K562 (cell line): ENCODE measurements around the gene IL1RAPL2. TPM values are rescaled to one million over a fixed set of nuclear protein-coding genes. Genes with fewer than 3 reads are reported as not detected.

Experiments used
- ATAC-seq: fragments of 200-7000 bp; cut with Tn5 transposase; 3 replicates; pipeline ENCODE4 v1.9.1; 2020; ENCODE audit warnings: moderate library complexity
- BruUV-seq: library from RNA; stranded (reverse); fragments of 400-500 nt; replicated peaks from 2 replicates; lab custom pipeline; 2021; lab: Mats Ljungman, UMichigan
- CTCF ChIA-PET: fragments of 300-600 bp; formaldehyde crosslinking; extraction: SDS; loops from one replicate; lab custom pipeline; 2021; ENCODE audit warnings: low intra/inter-chr PET ratio; lab: Yijun Ruan, JAX
- POLR2A ChIA-PET: fragments of 300-600, 350-650 bp; sonication (Branson Sonifier 250); formaldehyde crosslinking; extraction: SDS; loops from one replicate; lab custom pipeline; 2021; ENCODE audit warnings: antibody characterized with exemption, inconsistent platforms; lab: Yijun Ruan, JAX
- DNase-seq, 4 experiments: peaks; one replicate each; pipeline versions ENCODE4 v3.0.0 to v3.0.0-alpha.2; 2011 to 2018; ENCODE audit warnings: low spot score in 3 of 4, mixed read lengths in 3 of 4; ENCODE audit errors: extremely low read depth in 1 of 4
- FAIRE-seq: peaks from 2 replicates; lab custom pipeline; 2011; peaks lifted over from hg19 to GRCh38; lab: Jason Lieb, UNC
- H2AFZ ChIP-seq: 2 replicates; pipeline ENCODE4 v1.6.0; 2011; ENCODE audit warnings: low read depth, low read length, control low read depth, inconsistent platforms
- H3K27ac ChIP-seq: fragments of 200-600 bp; 3 replicates; pipeline ENCODE4 v1.8.0; 2011; ENCODE audit warnings: low read depth, mild to moderate bottlenecking, control low read depth, inconsistent platforms, low read length, moderate library complexity, mixed read lengths; ENCODE audit errors: extremely low read depth
- H3K27me3 ChIP-seq, 2 experiments: fragments of 300-600 bp in 1 of 2; 2 replicates in 1 of 2; 3 replicates in 1 of 2; pipeline versions ENCODE4 v1.6.0 to v1.8.0; 2011; ENCODE audit warnings: inconsistent platforms in 2 of 2, low read length in 2 of 2, mild to moderate bottlenecking in 1 of 2, mixed read lengths in 1 of 2, moderate library complexity in 1 of 2; ENCODE audit not compliant: control insufficient read depth in 2 of 2, insufficient read depth in 2 of 2
- H3K36me3 ChIP-seq: fragments of 300-600 bp; 3 replicates; pipeline ENCODE4 v1.8.0; 2011; ENCODE audit warnings: mild to moderate bottlenecking, low read length, inconsistent platforms; ENCODE audit not compliant: control insufficient read depth, insufficient read depth
- H3K4me1 ChIP-seq, 2 experiments: fragments of 200-600 bp in 1 of 2; replicated peaks in 1 of 2; 2 replicates in 1 of 2; 3 replicates in 1 of 2; pipeline versions ENCODE4 v1.5.1 to v1.8.0; 2011; ENCODE audit warnings: inconsistent platforms in 2 of 2, low read length in 2 of 2, mild to moderate bottlenecking in 1 of 2, mixed read lengths in 1 of 2, moderate library complexity in 1 of 2; ENCODE audit not compliant: control insufficient read depth in 2 of 2, insufficient read depth in 2 of 2
- H3K4me2 ChIP-seq: 2 replicates; pipeline ENCODE4 v1.6.1; 2011; ENCODE audit warnings: low read length, control low read depth, inconsistent platforms, mixed read lengths; ENCODE audit not compliant: insufficient read depth
- H3K4me3 ChIP-seq: fragments of 200-600 bp; sonication (generic), shearing (Covaris generic); 2 replicates; pipeline ENCODE4 v1.5.1; 2016; ENCODE audit warnings: control low read depth, inconsistent platforms
- H3K79me2 ChIP-seq: fragments of 200-600 bp; 3 replicates; pipeline ENCODE4 v1.8.0; 2011; ENCODE audit warnings: low read length, inconsistent platforms; ENCODE audit not compliant: control insufficient read depth, insufficient read depth
- H3K9ac ChIP-seq, 2 experiments: 2 replicates each; pipeline versions ENCODE4 v1.6.0 to v1.6.1; 2011; ENCODE audit warnings: low read depth in 2 of 2, low read length in 2 of 2, control low read depth in 1 of 2, inconsistent platforms in 1 of 2, mild to moderate bottlenecking in 1 of 2, mixed read lengths in 1 of 2; ENCODE audit not compliant: insufficient read depth in 1 of 2
- H3K9me1 ChIP-seq: one replicate; pipeline ENCODE4 v1.6.0; 2011; ENCODE audit warnings: inconsistent platforms, mild to moderate bottlenecking, low read length, moderate library complexity; ENCODE audit not compliant: control insufficient read depth, insufficient read depth
- H3K9me3 ChIP-seq: replicated peaks from 2 replicates; pipeline ENCODE4 v1.5.1; 2011; ENCODE audit warnings: low read depth, low read length, inconsistent platforms; ENCODE audit not compliant: control insufficient read depth, insufficient read depth
- H4K20me1 ChIP-seq: replicated peaks from 2 replicates; pipeline ENCODE4 v1.6.1; 2011; ENCODE audit warnings: low read length, inconsistent platforms, mixed read lengths; ENCODE audit not compliant: control insufficient read depth, insufficient read depth
- MEIS2 ChIP-seq: fragments of 450-650 bp; IDR thresholded peaks from 2 replicates; pipeline ENCODE4 v1.6.1; 2014; ENCODE audit warnings: mild to moderate bottlenecking; ENCODE audit not compliant: partially characterized antibody
- PHTF2 ChIP-seq: fragments of 250-450 bp; sonication (Bioruptor Pico); IDR thresholded peaks from 2 replicates; pipeline ENCODE4 v1.5.0; 2021; ENCODE audit warnings: mild to moderate bottlenecking
- POLR2AphosphoS2 ChIP-seq: IDR thresholded peaks from 2 replicates; pipeline ENCODE4 v1.6.1; 2012; ENCODE audit warnings: low read length, improper control_type of control experiment
- SIN3A ChIP-seq, 2 experiments: fragments of 150-350 bp in 1 of 2; IDR thresholded peaks; 2 replicates each; pipeline ENCODE4 v1.6.1; 2011 to 2016; ENCODE audit warnings: borderline replicate concordance in 2 of 2, low read depth in 2 of 2, low read length in 2 of 2, mild to moderate bottlenecking in 2 of 2, moderate library complexity in 2 of 2; ENCODE audit not compliant: control insufficient read depth in 1 of 2
- SMAD3 ChIP-seq: fragments of 450-650 bp; formaldehyde crosslinking; conservative IDR thresholded peaks from 2 replicates; pipeline ENCODE4 v1.4.0; 2020; ENCODE audit warnings: mild to moderate bottlenecking
- SMC3 ChIP-seq: conservative IDR thresholded peaks from 2 replicates; pipeline ENCODE4 v1.6.1; 2011; ENCODE audit warnings: low read depth, low read length, improper control_type of control experiment; ENCODE audit not compliant: insufficient read depth
- YBX1 ChIP-seq: fragments of 450-650 bp; IDR thresholded peaks from 2 replicates; pipeline ENCODE4 v1.7.1; 2016; ENCODE audit warnings: mild to moderate bottlenecking
- ZNF197 ChIP-seq: fragments of 200-800 bp; sonication (Bioruptor generic); IDR thresholded peaks from 2 replicates; pipeline ENCODE4 v1.6.1; 2016; ENCODE audit warnings: low read depth, missing genetic modification characterization, missing compliant biosample characterization
- ZNF79 ChIP-seq: fragments of 250-450 bp; sonication (Bioruptor Pico); IDR thresholded peaks from 2 replicates; pipeline ENCODE4 v1.4.0; 2020; ENCODE audit warnings: low read depth, mild to moderate bottlenecking, moderate library complexity
- in situ Hi-C: fragments of 300-500 bp; cut with MboI; formaldehyde crosslinking; loops from 4 replicates; pipeline ENCODE4 v1.15.0; 2018; ENCODE audit warnings: inconsistent platforms, mixed read lengths
- intact Hi-C: fragments of 100-400 bp; cut with micrococcal nuclease; formaldehyde crosslinking; loops from 2 replicates; pipeline ENCODE4 v1.14.2; 2022
- polyA plus RNA-seq, 8 experiments: library from polyadenylated mRNA; depleted of rRNA in 4 of 8; stranded (reverse) in 5 of 8; unstranded in 3 of 8; fragments of >200 nt; fragmentation: Nextera tagmentation in 2 of 8; fragmentation: Illumina TruSeq in 1 of 8; extraction: Ambion mirVana in 2 of 8; extraction: Trizol in 1 of 8; gene quantifications; 2 replicates each; pipeline versions ENCODE4 v1.2.1 to v1.2.3, GENCODE V29; 2011 to 2014; ENCODE audit warnings: inconsistent platforms in 1 of 8, missing spikeins in 1 of 8
- total RNA-seq, 7 experiments: library from RNA; depleted of rRNA in 6 of 7; stranded (reverse); fragments of >200 nt in 6 of 7; fragmentation: Illumina TruSeq in 2 of 7; extraction: Trizol in 2 of 7; gene quantifications; 2 replicates each; pipeline versions ENCODE4 v1.2.1 to v1.2.3, GENCODE V29; 2011 to 2021; ENCODE audit warnings: low replicate concordance in 1 of 7
- TF ChIP-seq, protein P1 (sequence below): fragments of 450-650 bp; IDR thresholded peaks from 2 replicates; pipeline ENCODE4 v1.6.1; 2014; ENCODE audit warnings: low read depth, mild to moderate bottlenecking, moderate library complexity, borderline replicate concordance

The IL1RAPL2 gene
- total and polyA plus RNA-seq, 9 of the 15 experiments (the other 6 are each of a cell fraction or from before 2014, with no cell fraction given), result not detected

DNA sequence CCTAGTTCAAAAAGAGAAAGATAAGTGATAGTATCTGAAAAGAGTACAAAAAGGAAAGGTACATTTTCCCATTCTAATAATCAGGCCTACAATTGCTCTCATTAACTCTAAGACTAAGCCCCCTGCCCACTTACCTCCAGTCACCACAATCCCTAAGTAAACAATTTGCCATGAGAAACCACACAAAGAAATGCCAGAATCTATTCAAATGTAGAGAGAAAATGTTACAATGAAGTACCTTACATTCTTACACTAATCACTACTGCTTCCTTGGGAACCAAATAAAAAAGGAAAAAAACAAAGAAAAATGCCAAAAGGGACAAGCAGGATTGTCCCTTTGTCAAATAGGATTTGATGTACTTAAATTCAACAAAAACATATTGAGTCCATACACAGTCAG is 1068.2 kb downstream of the IL1RAPL2 start:
- Histone ChIP-seq H3K4me2 (no peak overlapping the region), H3K79me2 (no peaks in the 10 kb centered on the region), H3K36me3 (no peaks in the 10 kb centered on the region), H3K4me1 (no peaks in the 10 kb centered on the region), H3K9me1 (no peaks in the 10 kb centered on the region), H2AFZ (no peak overlapping the region), H3K4me3 (no peak overlapping the region), H3K9ac (no peak overlapping the region), H3K27me3 (no peaks in the 10 kb centered on the region), H4K20me1 (no peaks in the 10 kb centered on the region), H3K9me3 (no peaks in the 10 kb centered on the region), H3K27ac (no peak overlapping the region)
- ChIA-PET POLR2A (no interaction called here), CTCF (no interaction called here)
- ATAC-seq (no peak), FAIRE-seq (no peak), DNase-seq (no peak)
- in situ Hi-C loops, result no loop called here
- no TSS peak for BruUV-seq
- TF ChIP-seq SMC3, result no peak
- TF ChIP-seq YBX1, result no peak
- TF ChIP-seq MEIS2, result no peak
- TF ChIP-seq SMAD3 (CRISPR knock-in tag), result no peak
- no peak for TF ChIP-seq POLR2AphosphoS2
- no peak for TF ChIP-seq SIN3A (IDR thresholded peaks at IDR 0.05; ENCODE audit: borderline replicate concordance in 2 of 2, control insufficient read depth in 1 of 2, low read depth in 2 of 2, low read length in 2 of 2)
- TF ChIP-seq ZNF79 (CRISPR knock-in tag), result no peak
- TF ChIP-seq, protein P1, sequence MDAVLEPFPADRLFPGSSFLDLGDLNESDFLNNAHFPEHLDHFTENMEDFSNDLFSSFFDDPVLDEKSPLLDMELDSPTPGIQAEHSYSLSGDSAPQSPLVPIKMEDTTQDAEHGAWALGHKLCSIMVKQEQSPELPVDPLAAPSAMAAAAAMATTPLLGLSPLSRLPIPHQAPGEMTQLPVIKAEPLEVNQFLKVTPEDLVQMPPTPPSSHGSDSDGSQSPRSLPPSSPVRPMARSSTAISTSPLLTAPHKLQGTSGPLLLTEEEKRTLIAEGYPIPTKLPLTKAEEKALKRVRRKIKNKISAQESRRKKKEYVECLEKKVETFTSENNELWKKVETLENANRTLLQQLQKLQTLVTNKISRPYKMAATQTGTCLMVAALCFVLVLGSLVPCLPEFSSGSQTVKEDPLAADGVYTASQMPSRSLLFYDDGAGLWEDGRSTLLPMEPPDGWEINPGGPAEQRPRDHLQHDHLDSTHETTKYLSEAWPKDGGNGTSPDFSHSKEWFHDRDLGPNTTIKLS, result no peak
- TF ChIP-seq ZNF197 (CRISPR knock-in tag), result no peak
- TF ChIP-seq PHTF2 (CRISPR knock-in tag), result no peak
- intact Hi-C loops, result no loop called here
